K562 (cell line): ENCODE data around the gene AMPD3. TPM values are rescaled to one million over a fixed set of nuclear protein-coding genes. Genes with fewer than 3 reads are reported as not detected.

ENCODE experiments used
- ATAC-seq: fragments of 200-7000 bp; cut with Tn5 transposase; 3 replicates; pipeline ENCODE4 v1.9.1; 2020; ENCODE audit warnings: moderate library complexity
- BruUV-seq: library from RNA; stranded (reverse); fragments of 400-500 nt; replicated peaks from 2 replicates; lab custom pipeline; 2021; lab: Mats Ljungman, UMichigan
- CTCF ChIA-PET: fragments of 300-600 bp; formaldehyde crosslinking; extraction: SDS; loops from one replicate; lab custom pipeline; 2021; ENCODE audit warnings: low intra/inter-chr PET ratio; lab: Yijun Ruan, JAX
- POLR2A ChIA-PET: fragments of 300-600, 350-650 bp; sonication (Branson Sonifier 250); formaldehyde crosslinking; extraction: SDS; loops from one replicate; lab custom pipeline; 2021; ENCODE audit warnings: antibody characterized with exemption, inconsistent platforms; lab: Yijun Ruan, JAX
- DNase-seq, 4 experiments: peaks; one replicate each; pipeline versions ENCODE4 v3.0.0 to v3.0.0-alpha.2; 2011 to 2018; ENCODE audit warnings: low spot score in 3 of 4, mixed read lengths in 3 of 4; ENCODE audit errors: extremely low read depth in 1 of 4
- FAIRE-seq: peaks from 2 replicates; lab custom pipeline; 2011; peaks lifted over from hg19 to GRCh38; lab: Jason Lieb, UNC
- H2AFZ ChIP-seq: 2 replicates; pipeline ENCODE4 v1.6.0; 2011; ENCODE audit warnings: low read depth, low read length, control low read depth, inconsistent platforms
- H3K27ac ChIP-seq: fragments of 200-600 bp; 3 replicates; pipeline ENCODE4 v1.8.0; 2011; ENCODE audit warnings: low read depth, mild to moderate bottlenecking, control low read depth, inconsistent platforms, low read length, moderate library complexity, mixed read lengths; ENCODE audit errors: extremely low read depth
- H3K27me3 ChIP-seq, 2 experiments: fragments of 300-600 bp in 1 of 2; 2 replicates in 1 of 2; 3 replicates in 1 of 2; pipeline versions ENCODE4 v1.6.0 to v1.8.0; 2011; ENCODE audit warnings: inconsistent platforms in 2 of 2, low read length in 2 of 2, mild to moderate bottlenecking in 1 of 2, mixed read lengths in 1 of 2, moderate library complexity in 1 of 2; ENCODE audit not compliant: control insufficient read depth in 2 of 2, insufficient read depth in 2 of 2
- H3K36me3 ChIP-seq: fragments of 300-600 bp; 3 replicates; pipeline ENCODE4 v1.8.0; 2011; ENCODE audit warnings: mild to moderate bottlenecking, low read length, inconsistent platforms; ENCODE audit not compliant: control insufficient read depth, insufficient read depth
- H3K4me1 ChIP-seq, 2 experiments: fragments of 200-600 bp in 1 of 2; replicated peaks in 1 of 2; 2 replicates in 1 of 2; 3 replicates in 1 of 2; pipeline versions ENCODE4 v1.5.1 to v1.8.0; 2011; ENCODE audit warnings: inconsistent platforms in 2 of 2, low read length in 2 of 2, mild to moderate bottlenecking in 1 of 2, mixed read lengths in 1 of 2, moderate library complexity in 1 of 2; ENCODE audit not compliant: control insufficient read depth in 2 of 2, insufficient read depth in 2 of 2
- H3K4me2 ChIP-seq: 2 replicates; pipeline ENCODE4 v1.6.1; 2011; ENCODE audit warnings: low read length, control low read depth, inconsistent platforms, mixed read lengths; ENCODE audit not compliant: insufficient read depth
- H3K4me3 ChIP-seq: fragments of 200-600 bp; sonication (generic), shearing (Covaris generic); 2 replicates; pipeline ENCODE4 v1.5.1; 2016; ENCODE audit warnings: control low read depth, inconsistent platforms
- H3K79me2 ChIP-seq: fragments of 200-600 bp; 3 replicates; pipeline ENCODE4 v1.8.0; 2011; ENCODE audit warnings: low read length, inconsistent platforms; ENCODE audit not compliant: control insufficient read depth, insufficient read depth
- H3K9ac ChIP-seq, 2 experiments: 2 replicates each; pipeline versions ENCODE4 v1.6.0 to v1.6.1; 2011; ENCODE audit warnings: low read depth in 2 of 2, low read length in 2 of 2, control low read depth in 1 of 2, inconsistent platforms in 1 of 2, mild to moderate bottlenecking in 1 of 2, mixed read lengths in 1 of 2; ENCODE audit not compliant: insufficient read depth in 1 of 2
- H3K9me1 ChIP-seq: one replicate; pipeline ENCODE4 v1.6.0; 2011; ENCODE audit warnings: inconsistent platforms, mild to moderate bottlenecking, low read length, moderate library complexity; ENCODE audit not compliant: control insufficient read depth, insufficient read depth
- H3K9me3 ChIP-seq: replicated peaks from 2 replicates; pipeline ENCODE4 v1.5.1; 2011; ENCODE audit warnings: low read depth, low read length, inconsistent platforms; ENCODE audit not compliant: control insufficient read depth, insufficient read depth
- H4K20me1 ChIP-seq: replicated peaks from 2 replicates; pipeline ENCODE4 v1.6.1; 2011; ENCODE audit warnings: low read length, inconsistent platforms, mixed read lengths; ENCODE audit not compliant: control insufficient read depth, insufficient read depth
- CHD1 ChIP-seq: fragments of 200-600 bp; sonication (generic); IDR thresholded peaks from one replicate; pipeline ENCODE4 v1.6.1; 2012; ENCODE audit warnings: mild to moderate bottlenecking, moderate library complexity, low read length, inconsistent platforms
- DLX4 ChIP-seq: fragments of 250-450 bp; sonication (Bioruptor Pico); IDR thresholded peaks from 2 replicates; pipeline ENCODE4 v1.6.1; 2021; ENCODE audit warnings: mild to moderate bottlenecking
- KAT2B ChIP-seq: IDR thresholded peaks from one replicate; pipeline ENCODE4 v1.6.1; 2012; ENCODE audit warnings: low read depth, mild to moderate bottlenecking, control low read depth, inconsistent platforms, low read length, moderate library complexity
- MAFK ChIP-seq: IDR thresholded peaks from 2 replicates; pipeline ENCODE4 v1.6.1; 2011; ENCODE audit warnings: low read length, improper control_type of control experiment
- TAF9B ChIP-seq: fragments of 450-650 bp; IDR thresholded peaks from 2 replicates; pipeline ENCODE4 v1.6.1; 2018; ENCODE audit warnings: mild to moderate bottlenecking; ENCODE audit not compliant: partially characterized antibody
- ZBTB11 ChIP-seq, 3 experiments: fragments of 200-800 bp in 1 of 3; fragments of 250-450 bp in 1 of 3; fragments of 450-650 bp in 1 of 3; sonication (Bioruptor Pico) in 1 of 3; sonication (Bioruptor generic) in 1 of 3; formaldehyde crosslinking in 1 of 3; IDR thresholded peaks; 2 replicates each; pipeline versions ENCODE4 v1.6.1 to v1.8.0; 2016 to 2022; ENCODE audit warnings: mild to moderate bottlenecking in 2 of 3, missing genetic modification characterization in 2 of 3, missing compliant biosample characterization in 1 of 3, moderate library complexity in 1 of 3
- WGBS: fragments of 100-300 bp; shearing (Covaris generic); methylation state at CpG from one replicate; pipeline ENCODE4 v1.1.6; 2016; ENCODE audit warnings: low coverage, mixed read lengths; ENCODE audit not compliant: insufficient coverage; ENCODE audit errors: missing lambda C conversion rate; 5-methylcytosine and 5-hydroxymethylcytosine counted together
- in situ Hi-C: fragments of 300-500 bp; cut with MboI; formaldehyde crosslinking; loops from 4 replicates; pipeline ENCODE4 v1.15.0; 2018; ENCODE audit warnings: inconsistent platforms, mixed read lengths
- intact Hi-C: fragments of 100-400 bp; cut with micrococcal nuclease; formaldehyde crosslinking; loops from 2 replicates; pipeline ENCODE4 v1.14.2; 2022
- polyA plus RNA-seq, 8 experiments: library from polyadenylated mRNA; depleted of rRNA in 4 of 8; stranded (reverse) in 5 of 8; unstranded in 3 of 8; fragments of >200 nt; fragmentation: Nextera tagmentation in 2 of 8; fragmentation: Illumina TruSeq in 1 of 8; extraction: Ambion mirVana in 2 of 8; extraction: Trizol in 1 of 8; gene quantifications; 2 replicates each; pipeline versions ENCODE4 v1.2.1 to v1.2.3, GENCODE V29; 2011 to 2014; ENCODE audit warnings: inconsistent platforms in 1 of 8, missing spikeins in 1 of 8
- total RNA-seq, 7 experiments: library from RNA; depleted of rRNA in 6 of 7; stranded (reverse); fragments of >200 nt in 6 of 7; fragmentation: Illumina TruSeq in 2 of 7; extraction: Trizol in 2 of 7; gene quantifications; 2 replicates each; pipeline versions ENCODE4 v1.2.1 to v1.2.3, GENCODE V29; 2011 to 2021; ENCODE audit warnings: low replicate concordance in 1 of 7

Gene AMPD3
- total and polyA plus RNA-seq, 9 of the 15 experiments (the other 6 are each of a cell fraction or from before 2014, with no cell fraction given), result 4.4 to 23.6 (median 11.2) TPM

GRCh38 chr11:10483174-10483573 is 28.1 kb downstream of the AMPD3 start:
- Histone ChIP-seq H3K9me1 (peaks cover 4% of the 10 kb centered on the region), H3K4me1 (peaks cover 0 to 5% of the 10 kb centered on the region in 2 experiments; a peak in 1 of 5 replicates), H2AFZ (no peak overlapping the region), H3K4me2 (no peak overlapping the region), H3K4me3 (no peak overlapping the region), H3K27ac (no peak overlapping the region), H3K9ac (no peak overlapping the region), H3K9me3 (no peaks in the 10 kb centered on the region), H3K79me2 (no peaks in the 10 kb centered on the region)
- ATAC-seq (no peak), FAIRE-seq (no peak), DNase-seq (no peak)
- 100% methylated on average over 1 of the region's 1 CpG for WGBS
- POLR2A ChIA-PET, result interaction anchor here (0.6 kb wide), 1 partner anchor 10 kb away, joined by 3 read pairs; no protein-coding TSS in a partner anchor
- in situ Hi-C loops, result no loop called here
- intact Hi-C loops, result no loop called here
- CTCF ChIA-PET, result no interaction called here
- TF ChIP-seq CHD1, result no peak
- TF ChIP-seq DLX4, result no peak
- TF ChIP-seq, all 486 proteins: peak for 0
- Histone ChIP-seq H3K27me3 (no peaks in the 10 kb centered on the region), H4K20me1 (no peaks in the 10 kb centered on the region), H3K36me3 (peaks cover 77% of the 10 kb centered on the region; the same call in 2 of the 3 replicates)
- BruUV-seq, result no TSS peak

- H3K27ac ChIP-seq, result no peak overlapping the region
- intact Hi-C loops, result no loop called here
- no peak for ATAC-seq
These were observed 28.5 kb downstream of the AMPD3 start for GRCh38 chr11:10483584-10483983.

More at GRCh38 chr11:10483584-10483983, 28.5 kb downstream of the AMPD3 start:
- Histone ChIP-seq H3K27me3 (no peaks in the 10 kb centered on the region), H3K79me2 (no peaks in the 10 kb centered on the region), H3K4me3 (no peak overlapping the region), H3K4me1 (peaks cover 0 to 1% of the 10 kb centered on the region in 2 experiments; a peak in 1 of 5 replicates), H3K9me1 (peaks cover 2% of the 10 kb centered on the region), H3K36me3 (peaks cover 75% of the 10 kb centered on the region; the same call in 2 of the 3 replicates), H2AFZ (no peak overlapping the region), H3K4me2 (no peak overlapping the region), H3K9ac (peak overlapping the region in 1 of 2 experiments; percentile 61; a peak in 1 of 4 replicates), H3K9me3 (no peaks in the 10 kb centered on the region), H4K20me1 (no peaks in the 10 kb centered on the region)
- ChIA-PET CTCF (no interaction called here), POLR2A (interaction anchor here (0.5 kb wide), 1 partner anchor 163 kb away, joined by 3 read pairs; no protein-coding TSS in a partner anchor)
- DNase-seq, result no peak
- TF ChIP-seq KAT2B, result no peak
- no peak for TF ChIP-seq MAFK
- no peak for TF ChIP-seq ZBTB11 (CRISPR knock-in tag; IDR thresholded peaks at IDR 0.05)
- no peak for TF ChIP-seq TAF9B
- 49% methylated on average over 3 of the region's 3 CpGs for WGBS
- no TSS peak for BruUV-seq
- FAIRE-seq, result no peak
- in situ Hi-C loops, result no loop called here
